Transverse colon (tissue), 4 donors: ENCODE measurements around the gene ACBD6. TPM values are rescaled to one million over a fixed set of nuclear protein-coding genes. Genes with fewer than 3 reads are reported as not detected.

Experiments used
- DNase-seq: peaks from one replicate; pipeline ENCODE4 v3.0.0-alpha.2; 2019
- H3K27ac ChIP-seq, 4 donors: fragments of 200-600 bp; sonication (generic); 2 replicates each; pipeline ENCODE4 v1.5.1; 2016 to 2018; ENCODE audit warnings: inconsistent platforms in 4 of 4
- H3K27me3 ChIP-seq: fragments of 200-600 bp; sonication (generic); 2 replicates; pipeline ENCODE4 v1.5.1; 2017; ENCODE audit warnings: inconsistent platforms
- H3K36me3 ChIP-seq, 4 donors: fragments of 200-600 bp; sonication (generic); 2 replicates each; pipeline ENCODE4 v1.5.1; 2017 to 2019; ENCODE audit warnings: inconsistent platforms in 4 of 4
- H3K4me1 ChIP-seq, 4 donors: fragments of 200-600 bp; sonication (generic); 2 replicates each; pipeline ENCODE4 v1.5.1; 2017 to 2020; ENCODE audit warnings: inconsistent platforms in 4 of 4
- H3K4me3 ChIP-seq, 4 donors: fragments of 200-600 bp; sonication (generic); 1 replicate in 1 of 4; 2 replicates in 3 of 4; pipeline versions ENCODE4 v1.5.1 to v1.6.1; 2017 to 2019; ENCODE audit warnings: inconsistent platforms in 4 of 4
- H3K9me3 ChIP-seq, 2 donors: fragments of 200-600 bp; sonication (generic); 2 replicates each; pipeline ENCODE4 v1.5.1; 2017 to 2019; ENCODE audit warnings: inconsistent platforms in 2 of 2
- CTCF ChIP-seq, 5 experiments: fragments of 200-600 bp in 3 of 5; fragments of 450-650 bp in 2 of 5; sonication (generic) in 3 of 5; IDR thresholded peaks; 1 replicate in 2 of 5; 2 replicates in 3 of 5; pipeline ENCODE4 v1.5.1; 2016 to 2017; ENCODE audit warnings: antibody characterized with exemption in 5 of 5, inconsistent platforms in 3 of 5, mild to moderate bottlenecking in 2 of 5, moderate library complexity in 1 of 5
- EP300 ChIP-seq: sonication (generic); formaldehyde crosslinking; IDR thresholded peaks from one replicate; pipeline ENCODE4 v1.6.1; 2017; ENCODE audit warnings: antibody characterized with exemption, low read depth
- POLR2A ChIP-seq: fragments of 450-650 bp; IDR thresholded peaks from one replicate; pipeline ENCODE4 v1.6.1; 2016; ENCODE audit warnings: antibody characterized with exemption, mild to moderate bottlenecking, moderate library complexity
- POLR2AphosphoS5 ChIP-seq, 3 donors: sonication (generic); formaldehyde crosslinking; IDR thresholded peaks; one replicate each; pipeline ENCODE4 v1.6.1; 2016; ENCODE audit warnings: antibody characterized with exemption in 3 of 3
- WGBS, 2 donors: methylation state at CpG; one replicate each; pipeline ENCODE4 v1.1.5; 2018; ENCODE audit warnings: low coverage in 1 of 2; 5-methylcytosine and 5-hydroxymethylcytosine counted together
- in situ Hi-C, 4 donors: fragments of 200-750 bp; cut with MboI; loops; one replicate each; pipeline versions ENCODE4 v1.15.0 to v1.15.1; 2017; ENCODE audit warnings: low sequenced_read_pairs in 3 of 4, low pct_ligation_motif_present in 1 of 4, low pct_unique_long_range_greater_than_20kb in 1 of 4
- intact Hi-C: fragments of 100-400 bp; cut with DNase I; formaldehyde crosslinking; loops from one replicate; pipeline ENCODE4 v1.15.1; 2023; ENCODE audit warnings: low total_unique reads
- total RNA-seq, 4 donors: library from RNA; depleted of rRNA; stranded (reverse); fragments of >200 nt; gene quantifications; one replicate each; pipeline ENCODE4 v1.1.0, GENCODE V29; 2016

ACBD6 gene
- total RNA-seq, 4 donors from 2014 or later = 9.7 to 48.4 (median 38.6) TPM

- DNase-seq = no peak
- no peaks in the 10 kb centered on the region for H3K4me1 ChIP-seq
- WGBS, 2 donors = 68 to 92% methylated on average over 2 of the region's 2 CpGs
- H3K4me3 ChIP-seq = no peak overlapping the region
- no peak overlapping the region for H3K27ac ChIP-seq
- in situ Hi-C loops (no loop called here), intact Hi-C loops (no loop called here)
- peaks cover 0 to 4% (median 0%) of the 10 kb centered on the region in 4 donors for H3K36me3 ChIP-seq
- H3K27me3 ChIP-seq = no peaks in the 10 kb centered on the region
- TF ChIP-seq POLR2AphosphoS5 (IDR thresholded peaks at IDR 0.05) = no peak
- no peak for TF ChIP-seq CTCF (IDR thresholded peaks at IDR 0.05)
- TF ChIP-seq EP300 = no peak
- TF ChIP-seq POLR2A = no peak
- peaks cover 12 to 20% of the 10 kb centered on the region in 2 donors for H3K9me3 ChIP-seq
Measured at GRCh38 chr1:180458807-180459206, 43.6 kb downstream of the ACBD6 start.

GRCh38 chr1:180456191-180456590 lies 46.2 kb downstream of the ACBD6 start:
- in situ Hi-C loops (no loop called here), intact Hi-C loops (no loop called here)
- Histone ChIP-seq H3K27ac (no peak overlapping the region), H3K4me1 (no peaks in the 10 kb centered on the region), H3K36me3 (no peaks in the 10 kb centered on the region), H3K27me3 (no peaks in the 10 kb centered on the region), H3K4me3 (no peak overlapping the region), H3K9me3 (no peaks in the 10 kb centered on the region)
- no peak for DNase-seq
- WGBS, 2 donors = 90 to 91% methylated on average over 3 to 4 of the region's 4 CpGs
- no peak for TF ChIP-seq EP300
- TF ChIP-seq POLR2AphosphoS5 (IDR thresholded peaks at IDR 0.05) = no peak
- TF ChIP-seq CTCF (IDR thresholded peaks at IDR 0.05) = no peak

- Histone ChIP-seq H3K9me3 (no peaks in the 10 kb centered on the region), H3K4me1 (no peaks in the 10 kb centered on the region), H3K27ac (no peak overlapping the region), H3K4me3 (no peak overlapping the region), H3K27me3 (no peaks in the 10 kb centered on the region), H3K36me3 (peaks cover 0 to 3% (median 0%) of the 10 kb centered on the region in 4 donors)
- in situ Hi-C loops = no loop called here
- intact Hi-C loops = no loop called here
- DNase-seq = no peak
- no peak for TF ChIP-seq CTCF (IDR thresholded peaks at IDR 0.05)
- TF ChIP-seq POLR2A = no peak
- TF ChIP-seq EP300 = no peak
- no peak for TF ChIP-seq POLR2AphosphoS5 (IDR thresholded peaks at IDR 0.05)
Measured at GRCh38 chr1:180451504-180451903, 50.9 kb downstream of the ACBD6 start.

GRCh38 chr1:180444522-180444921 lies 57.9 kb downstream of the ACBD6 start:
- Histone ChIP-seq H3K27ac (no peak overlapping the region), H3K4me3 (no peak overlapping the region), H3K9me3 (peaks cover 0 to 8% of the 10 kb centered on the region in 2 donors), H3K4me1 (no peaks in the 10 kb centered on the region), H3K36me3 (no peaks in the 10 kb centered on the region), H3K27me3 (no peaks in the 10 kb centered on the region)
- intact Hi-C loops = no loop called here
- no peak for TF ChIP-seq POLR2A
- no peak for TF ChIP-seq CTCF (IDR thresholded peaks at IDR 0.05)
- TF ChIP-seq EP300 = no peak
- no peak for TF ChIP-seq POLR2AphosphoS5 (IDR thresholded peaks at IDR 0.05)
- in situ Hi-C loops = no loop called here
- 80 to 87% methylated on average over 2 of the region's 2 CpGs for WGBS, 2 donors
- no peak for DNase-seq
